Posterior cingulate gyrus (tissue), 11 donors: ENCODE measurements around the gene LAPTM4A.
"Not testable (repeated sequence)": the region's sequence is repeated elsewhere in the genome, so short reads cannot be mapped to it uniquely, and the experiment has no call there.

ENCODE experiments used
- DNase-seq, 10 donors: peaks; one replicate each; pipeline versions ENCODE4 v3.0.0 to v3.0.0-alpha.2; 2020 to 2021; ENCODE audit warnings: mixed read lengths in 3 of 10
- intact Hi-C: fragments of 100-400 bp; cut with DNase I; formaldehyde crosslinking; loops from one replicate; pipeline ENCODE4 v1.15.1; 2023

Gene LAPTM4A

GRCh38 chr2:20077411-20077940, 26.0 kb upstream of the LAPTM4A start:
- intact Hi-C loops, result no loop called here
- DNase-seq, result no peak

- DNase-seq, result no peak
- intact Hi-C loops, result no loop called here
Measured at GRCh38 chr2:20076757-20077156, 25.3 kb upstream of the LAPTM4A start.

GRCh38 chr2:20074901-20075300, 23.5 kb upstream of the LAPTM4A start:
- intact Hi-C loops, result no loop called here
- no peak for DNase-seq

GRCh38 chr2:20074046-20074648, 22.7 kb upstream of the LAPTM4A start:
- DNase-seq, intact Hi-C loops: not testable (repeated sequence)

- no peak for DNase-seq
- intact Hi-C loops, result no loop called here
Measured at GRCh38 chr2:20073460-20073859, 22.0 kb upstream of the LAPTM4A start.

GRCh38 chr2:20072436-20073158, 21.2 kb upstream of the LAPTM4A start:
- intact Hi-C loops, result no loop called here
- DNase-seq, result no peak

- intact Hi-C loops, result no loop called here
- DNase-seq, result no peak
Measured at GRCh38 chr2:20071397-20072383, 20.3 kb upstream of the LAPTM4A start.

- DNase-seq, result no peak
- intact Hi-C loops, result no loop called here
Measured at GRCh38 chr2:20069756-20070155, 18.3 kb upstream of the LAPTM4A start.

- intact Hi-C loops, result no loop called here
- no peak for DNase-seq
Measured at GRCh38 chr2:20067992-20068584, 16.7 kb upstream of the LAPTM4A start.

- DNase-seq, result peak in 6 of 10 donors; percentile 17 to 89 (median 36)
- intact Hi-C loops, result no loop called here
Measured at GRCh38 chr2:20065885-20066602, 14.6 kb upstream of the LAPTM4A start.

GRCh38 chr2:20064841-20065240, 13.4 kb upstream of the LAPTM4A start:
- no peak for DNase-seq
- intact Hi-C loops, result no loop called here

GRCh38 chr2:20064421-20064820, 13.0 kb upstream of the LAPTM4A start:
- DNase-seq, result no peak
- intact Hi-C loops, result no loop called here

GRCh38 chr2:20062615-20063545, 11.5 kb upstream of the LAPTM4A start:
- no peak for DNase-seq
- intact Hi-C loops, result no loop called here

- intact Hi-C loops, result no loop called here
- DNase-seq, result no peak
Measured at GRCh38 chr2:20061940-20062339, 10.5 kb upstream of the LAPTM4A start.

- intact Hi-C loops, result no loop called here
Measured at GRCh38 chr2:20061476-20061875, 10.0 kb upstream of the LAPTM4A start.

GRCh38 chr2:20060106-20060505, 8.7 kb upstream of the LAPTM4A start:
- DNase-seq, result no peak
- intact Hi-C loops, result no loop called here

More at GRCh38 chr2:20061476-20061875, 10.0 kb upstream of the LAPTM4A start:
- no peak for DNase-seq

GRCh38 chr2:20057268-20057667, 5.8 kb upstream of the LAPTM4A start:
- intact Hi-C loops, result no loop called here
- DNase-seq, result no peak

GRCh38 chr2:20054931-20055330, 3.5 kb upstream of the LAPTM4A start:
- no peak for DNase-seq
- intact Hi-C loops, result loop anchor here (5.0 kb wide), 1 partner anchor 153 kb away; the partner anchor contains the start of gene TTC32

- intact Hi-C loops, result loop anchor here (5.0 kb wide), 1 partner anchor 152 kb away; the partner anchor contains the start of gene TTC32
- DNase-seq, result no peak
Measured at GRCh38 chr2:20054119-20054518, 2.7 kb upstream of the LAPTM4A start.
